NCI-H526 (cell line): ENCODE results near the gene PTMA.
"Not testable (repeated sequence)": the region's sequence is repeated elsewhere in the genome, so short reads cannot be mapped to it uniquely, and the experiment has no call there.

Experiments
- DNase-seq, 2 experiments: peaks; one replicate each; lab custom pipeline; 2025; lab: John Stamatoyannopoulos, UW

Gene PTMA

DNA sequence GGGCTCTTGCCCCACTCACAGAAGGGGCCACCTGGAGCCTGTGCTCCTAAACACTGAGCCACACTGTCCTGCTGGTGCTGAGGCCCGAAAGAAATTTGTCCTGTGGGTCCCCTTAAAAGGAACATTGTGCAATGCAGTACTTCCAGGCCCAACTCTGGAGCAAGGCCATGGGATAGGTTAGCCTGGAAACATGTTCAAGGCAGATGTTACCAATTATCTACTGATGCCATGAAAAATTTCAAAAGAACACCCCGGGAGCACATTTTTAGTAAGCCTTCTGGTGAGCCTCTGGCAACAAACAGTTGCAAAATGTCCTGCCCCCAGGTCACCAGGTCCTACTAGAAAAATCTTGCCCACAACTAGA lies 12.3 kb upstream of the PTMA start:
- DNase-seq: no peak

DNA sequence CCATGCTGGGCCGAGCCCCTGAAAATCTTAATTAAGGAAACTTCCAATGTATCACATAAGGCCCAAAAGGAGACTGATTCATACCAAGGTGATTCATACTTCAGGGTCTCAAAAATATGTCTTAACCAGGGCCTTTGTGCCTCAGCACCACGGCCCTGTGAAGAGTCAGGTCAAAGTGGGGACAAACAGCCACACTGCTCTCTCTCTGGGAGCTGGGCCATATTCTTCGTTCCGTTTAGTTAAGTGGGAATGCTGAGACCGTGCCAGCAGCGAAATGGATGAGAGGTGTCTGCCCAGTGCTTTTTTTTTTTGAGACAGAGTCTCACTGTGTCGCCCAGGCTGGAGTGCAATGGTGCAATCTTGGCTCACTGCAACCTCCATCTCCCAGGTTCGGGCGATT lies 9.3 kb upstream of the PTMA start:
- DNase-seq: no peak

DNA sequence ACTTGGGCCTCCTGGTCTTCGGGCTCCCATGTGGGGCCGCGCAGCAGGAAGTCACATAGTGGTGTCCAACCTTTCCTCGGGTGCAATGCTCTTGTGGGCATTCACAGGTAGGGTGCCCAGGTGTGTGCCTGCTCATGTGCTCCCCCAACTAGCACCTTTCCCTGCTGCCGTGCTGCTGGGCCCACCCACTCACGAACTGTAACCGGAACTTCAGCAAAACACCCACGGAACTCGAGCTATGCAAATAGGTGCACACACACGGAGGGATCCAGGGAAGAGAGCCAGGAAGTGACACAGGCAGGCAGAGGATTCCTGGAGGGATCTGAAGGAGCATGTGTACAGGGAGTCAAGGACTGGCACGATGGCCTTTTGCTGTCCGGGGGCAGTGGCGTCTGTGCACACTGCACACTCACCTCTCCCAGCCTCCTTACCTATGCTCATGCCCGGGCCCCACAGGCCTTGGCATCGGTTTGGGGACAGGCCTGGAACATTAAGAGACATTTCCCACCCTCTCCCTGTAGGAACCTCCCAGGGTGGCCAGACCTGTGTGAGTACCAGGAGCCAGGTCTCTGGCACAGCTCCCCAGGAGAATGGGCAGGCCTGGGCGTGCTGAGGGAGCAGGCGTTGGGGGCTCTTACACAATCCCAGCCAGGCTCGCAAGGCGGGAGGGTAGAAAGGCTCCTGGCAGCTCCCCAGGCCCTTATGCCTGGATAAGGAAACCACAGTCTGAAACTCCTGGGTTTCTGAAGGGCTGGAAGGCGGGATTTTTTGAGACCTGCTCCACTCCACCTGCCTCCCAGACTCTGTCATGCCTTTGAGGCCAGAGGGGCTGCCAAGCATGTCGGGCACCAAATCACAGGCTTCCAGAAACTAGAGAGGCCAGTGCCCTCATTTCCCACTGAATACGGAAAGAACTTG lies 6.6 kb upstream of the PTMA start:
- DNase-seq: peak in 1 of 2 experiments; percentile 47

DNA sequence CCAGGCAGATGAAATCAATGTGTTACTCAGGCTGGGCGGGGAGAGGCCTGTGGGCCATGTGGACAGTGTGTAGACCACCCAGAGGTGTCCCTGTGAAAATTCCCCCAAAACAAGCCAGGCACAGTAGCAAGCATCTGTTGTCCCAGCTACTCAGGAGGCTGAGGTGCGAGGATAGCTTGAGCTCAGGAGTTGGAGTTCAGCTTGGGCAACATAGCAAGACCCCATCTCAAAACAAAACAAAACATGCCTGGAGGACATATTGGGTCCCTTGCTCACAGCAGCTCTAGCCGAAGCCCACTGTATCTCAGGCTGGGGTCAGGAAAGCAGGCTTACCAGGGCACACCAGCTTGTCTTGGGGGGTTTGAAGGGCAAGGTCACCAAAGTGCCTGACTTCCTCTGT lies 4.3 kb upstream of the PTMA start:
- no peak for DNase-seq

GRCh38 chr2:231706731-231707624 lies 1.3 kb upstream of the PTMA start:
- peak; percentile 96 to 98 for DNase-seq

GRCh38 chr2:231707625-231707926 lies 749 bp upstream of the PTMA start:
- DNase-seq: peak in 1 of 2 experiments; percentile 80

- no peak for DNase-seq
These were observed 679 bp downstream of the PTMA start for GRCh38 chr2:231708773-231709635.

- peak in 1 of 2 experiments; percentile 51 for DNase-seq
These were observed 1.3 kb downstream of the PTMA start for GRCh38 chr2:231709636-231709980.

GRCh38 chr2:231709981-231710798 lies 1.9 kb downstream of the PTMA start:
- peak; percentile 19 to 87 for DNase-seq

DNA sequence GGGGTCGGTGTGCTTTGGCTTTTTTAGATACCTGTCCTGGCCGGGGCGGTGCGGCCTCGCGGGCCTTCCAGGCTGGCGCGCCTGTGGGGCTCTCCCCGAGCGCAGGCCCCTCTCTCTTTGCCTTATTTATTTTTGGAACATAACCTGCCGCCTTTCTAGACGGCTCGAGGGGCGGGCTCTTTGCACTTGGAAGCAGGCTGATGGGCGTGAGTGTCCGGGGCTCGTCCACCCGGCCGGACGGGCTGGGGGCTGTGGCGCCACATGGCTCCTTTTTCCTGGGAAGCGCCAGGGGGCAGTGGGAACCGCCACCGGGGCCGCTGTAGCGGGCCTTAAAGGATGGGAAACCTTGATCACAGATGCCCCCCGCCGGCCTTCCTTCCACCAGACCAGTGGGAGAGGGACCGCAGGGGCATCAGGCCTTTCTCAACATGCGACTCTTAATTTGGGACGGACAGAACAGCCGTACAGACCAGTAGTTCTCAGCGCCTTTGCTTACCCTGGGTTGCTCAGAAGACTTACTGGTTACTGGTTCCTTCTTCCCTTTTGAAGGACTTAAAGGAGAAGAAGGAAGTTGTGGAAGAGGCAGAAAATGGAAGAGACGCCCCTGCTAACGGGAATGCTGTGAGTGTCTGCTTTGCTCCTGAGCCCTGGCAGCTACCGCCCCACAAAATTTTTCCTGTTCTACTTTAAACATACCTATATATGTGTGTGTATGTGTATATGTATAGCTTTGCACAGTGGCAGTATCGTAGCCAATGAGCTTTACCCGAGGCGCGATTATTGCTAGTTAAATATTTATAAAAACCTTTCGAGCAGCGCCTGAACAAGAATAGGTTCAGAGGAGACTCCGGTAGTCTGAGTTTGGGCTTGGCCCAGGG lies 2.7 kb downstream of the PTMA start:
- DNase-seq: no peak

- no peak for DNase-seq
These were observed 3.5 kb downstream of the PTMA start for GRCh38 chr2:231711677-231712450.

GRCh38 chr2:231712451-231713021 lies 4.2 kb downstream of the PTMA start:
- DNase-seq: not testable (repeated sequence)

- DNase-seq: not testable (repeated sequence)
These were observed 5.0 kb downstream of the PTMA start for GRCh38 chr2:231713406-231713729.

GRCh38 chr2:231713730-231714638 lies 5.7 kb downstream of the PTMA start:
- peak; percentile 82 to 94 for DNase-seq

DNA sequence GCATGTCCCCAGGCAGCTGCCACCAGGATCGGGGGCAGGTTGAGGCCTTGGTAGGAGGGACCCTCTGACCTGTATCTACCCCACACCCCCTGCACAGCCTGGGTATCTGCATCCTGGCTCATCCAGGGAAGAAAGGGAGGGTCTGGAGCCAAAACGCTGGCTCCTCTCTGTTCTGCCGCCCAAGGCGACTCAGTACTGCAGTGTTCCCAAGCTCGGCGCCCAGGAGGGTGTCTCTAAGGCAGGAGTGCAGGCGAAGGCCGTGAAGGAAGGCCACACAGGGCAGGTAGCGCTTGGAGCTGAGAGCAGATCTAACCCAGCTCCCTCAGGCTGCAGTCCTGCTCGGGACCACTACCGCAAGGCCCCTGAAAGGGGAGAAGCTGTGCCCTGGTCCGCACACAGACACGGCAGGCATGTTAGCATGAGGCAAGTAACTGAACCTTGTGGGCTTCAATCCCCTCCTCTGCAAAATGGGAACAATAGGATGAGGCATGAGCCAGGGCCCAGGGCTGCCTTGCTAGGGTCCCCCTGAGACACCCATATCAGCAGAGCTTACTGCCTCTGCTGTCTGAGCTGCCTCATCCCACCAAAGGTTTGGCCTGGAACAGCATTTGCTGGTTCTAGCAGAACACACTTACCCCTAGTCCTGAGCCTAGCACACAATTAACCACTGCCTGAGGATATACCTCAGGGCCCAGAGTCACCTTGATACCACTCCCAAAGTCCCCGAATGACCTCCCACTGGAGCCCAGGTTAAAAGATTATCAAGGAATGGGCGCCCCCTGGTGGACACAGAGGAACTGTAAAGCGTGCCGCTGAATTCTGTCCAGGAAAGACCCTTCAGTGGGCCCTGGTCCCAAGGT lies 6.5 kb downstream of the PTMA start:
- peak; percentile 72 to 92 for DNase-seq

- DNase-seq: no peak
These were observed 7.1 kb downstream of the PTMA start for GRCh38 chr2:231715499-231715837.

GRCh38 chr2:231715988-231716616 lies 7.8 kb downstream of the PTMA start:
- DNase-seq: no peak
